HG02588 (cell line): ENCODE results near the gene NUP50.
A peak's percentile ranks its signal among the peaks of the same experiment; 100 is the strongest.
"Not testable (repeated sequence)": the region's sequence is repeated elsewhere in the genome, so short reads cannot be mapped to it uniquely, and the experiment has no call there.

ENCODE experiments used
- ATAC-seq: cut with Tn5 transposase; IDR thresholded peaks from one replicate; pipeline ENCODE4 v1.9.1; 2021; ENCODE audit warnings: mild to moderate bottlenecking, moderate library complexity; ENCODE audit not compliant: unreplicated experiment

NUP50 gene

GRCh38 chr22:45159652-45160462 lies 3.9 kb upstream of the NUP50 start:
- no peak for ATAC-seq

GRCh38 chr22:45162531-45162930 lies 1.2 kb upstream of the NUP50 start:
- no peak for ATAC-seq

- peak; percentile 3 for ATAC-seq
Measured at GRCh38 chr22:45163099-45163450, 650 bp upstream of the NUP50 start.

GRCh38 chr22:45164270-45165088 lies 754 bp downstream of the NUP50 start:
- ATAC-seq, result peak; percentile 31

GRCh38 chr22:45166932-45167331 lies 3.2 kb downstream of the NUP50 start:
- no peak for ATAC-seq

- no peak for ATAC-seq
Measured at GRCh38 chr22:45169591-45170466, 6.1 kb downstream of the NUP50 start.

- no peak for ATAC-seq
Measured at GRCh38 chr22:45171830-45172229, 8.1 kb downstream of the NUP50 start.

GRCh38 chr22:45172881-45173585 lies 9.3 kb downstream of the NUP50 start:
- no peak for ATAC-seq

- ATAC-seq, result no peak
Measured at GRCh38 chr22:45179276-45180049, 15.7 kb downstream of the NUP50 start.

GRCh38 chr22:45180146-45180679 lies 16.5 kb downstream of the NUP50 start:
- no peak for ATAC-seq

- no peak for ATAC-seq
Measured at GRCh38 chr22:45181240-45181639, 17.5 kb downstream of the NUP50 start.

GRCh38 chr22:45181766-45182165 lies 18.0 kb downstream of the NUP50 start:
- no peak for ATAC-seq

GRCh38 chr22:45183974-45184373 lies 20.2 kb downstream of the NUP50 start:
- no peak for ATAC-seq

- no peak for ATAC-seq
Measured at GRCh38 chr22:45185718-45186514, 22.2 kb downstream of the NUP50 start.

- no peak for ATAC-seq
Measured at GRCh38 chr22:45187891-45188290, 24.2 kb downstream of the NUP50 start.

- no peak for ATAC-seq
Measured at GRCh38 chr22:45188779-45189178, 25.1 kb downstream of the NUP50 start.

- no peak for ATAC-seq
Measured at GRCh38 chr22:45190202-45190872, 26.6 kb downstream of the NUP50 start.

- not testable (repeated sequence) for ATAC-seq
Measured at GRCh38 chr22:45191746-45192145, 28.0 kb downstream of the NUP50 start.
